GM19452 (cell line): ENCODE data around the gene ADCY9.
"Not testable (repeated sequence)": the region's sequence is repeated elsewhere in the genome, so short reads cannot be mapped to it uniquely, and the experiment has no call there.

ENCODE experiments used
- ATAC-seq: cut with Tn5 transposase; IDR thresholded peaks from one replicate; pipeline ENCODE4 v1.9.1; 2021; ENCODE audit not compliant: unreplicated experiment

The ADCY9 gene

GRCh38 chr16:3954411-3954921, 161.8 kb downstream of the ADCY9 start:
- ATAC-seq, result no peak

DNA sequence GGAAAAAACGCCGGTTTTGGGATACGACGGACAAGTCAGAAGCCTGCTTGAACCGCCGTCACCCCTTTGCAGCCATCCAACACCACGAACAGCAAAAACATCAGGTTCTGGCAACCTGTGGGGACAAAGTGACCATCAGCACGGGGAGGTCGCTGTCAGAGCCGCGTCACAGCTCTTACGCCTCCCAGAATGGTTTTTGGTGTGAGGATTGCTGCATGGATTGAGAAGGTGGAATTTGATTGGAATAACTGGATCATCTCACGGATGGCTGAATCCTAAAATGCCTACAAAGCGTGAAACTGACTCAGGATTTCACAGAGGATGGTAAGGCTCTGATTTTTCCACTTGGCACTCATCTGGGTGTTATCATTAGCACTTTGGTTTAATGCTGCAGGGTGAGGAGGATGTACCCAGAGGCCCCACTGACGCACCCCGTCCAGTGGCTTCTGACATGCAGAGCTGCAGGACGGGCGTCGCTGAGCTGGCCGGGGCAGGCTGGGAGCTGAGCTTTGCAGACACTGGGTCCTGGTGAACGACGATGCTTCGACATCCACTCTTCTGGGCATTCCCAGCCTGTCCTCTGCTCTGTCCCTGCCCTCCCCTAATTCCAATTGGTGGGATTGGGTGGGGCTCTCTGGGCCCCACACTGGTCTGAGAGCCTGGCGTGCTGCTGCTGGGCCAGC, 162.4 kb downstream of the ADCY9 start:
- no peak for ATAC-seq

DNA sequence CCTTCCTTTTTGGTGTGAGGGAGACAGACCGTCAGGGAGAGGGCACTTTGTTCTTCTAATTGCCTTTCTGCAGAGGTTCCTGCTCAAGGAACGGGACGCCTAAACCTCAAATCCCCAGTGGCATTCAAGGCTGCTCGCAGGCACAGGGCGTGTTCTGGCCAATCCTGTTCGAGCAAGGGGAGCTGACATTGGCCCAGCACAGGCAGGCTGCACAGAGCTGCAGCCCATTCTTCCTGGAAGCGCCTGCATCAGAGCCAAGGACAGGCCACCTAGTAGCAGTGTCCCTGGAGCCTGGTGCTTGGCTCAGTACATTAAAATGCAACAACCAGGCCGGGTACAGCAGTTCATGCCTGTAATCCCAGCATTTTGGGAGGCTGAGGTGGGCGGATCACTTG, 163.5 kb downstream of the ADCY9 start:
- no peak for ATAC-seq

DNA sequence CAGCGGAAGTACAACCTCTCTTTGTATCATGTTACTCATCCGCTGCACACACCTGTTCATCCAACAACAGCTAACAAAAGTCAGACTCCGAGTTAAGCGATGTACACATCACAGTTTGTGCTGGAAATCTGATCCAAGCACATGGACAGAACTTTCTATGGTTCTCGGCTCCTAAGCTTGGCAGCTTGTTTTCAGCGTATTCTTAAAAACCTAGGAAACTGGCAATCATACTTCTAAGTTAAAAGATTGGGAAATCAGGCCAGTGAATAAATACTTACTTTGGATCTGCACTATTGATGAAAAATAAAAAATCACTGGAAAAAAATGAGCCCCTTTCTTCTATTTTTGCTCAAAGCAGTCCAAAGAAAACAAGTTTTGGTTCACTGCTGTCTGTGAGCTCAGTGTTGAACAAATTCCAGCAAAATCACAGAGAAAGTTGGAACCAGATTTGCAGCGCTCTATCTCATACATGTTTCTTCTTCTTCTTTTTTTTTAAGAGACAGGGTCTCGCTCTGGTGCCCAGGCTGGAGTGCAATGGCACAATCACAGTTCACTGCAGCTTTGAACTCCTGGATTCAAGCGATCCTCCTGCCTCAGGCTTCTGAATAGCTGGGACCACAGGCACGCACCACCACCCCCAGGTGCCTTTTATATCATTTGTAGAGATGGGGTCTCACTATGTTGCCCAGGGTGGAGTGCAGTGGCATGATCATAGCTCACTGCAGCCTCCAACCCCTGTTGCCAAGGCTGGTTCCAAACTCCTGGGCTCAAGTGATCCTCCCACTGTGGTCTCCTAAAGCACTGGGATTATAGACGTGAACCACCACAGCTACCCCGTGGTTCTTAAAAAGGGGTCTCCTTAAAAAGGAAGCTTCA, 164.1 kb downstream of the ADCY9 start:
- no peak for ATAC-seq

DNA sequence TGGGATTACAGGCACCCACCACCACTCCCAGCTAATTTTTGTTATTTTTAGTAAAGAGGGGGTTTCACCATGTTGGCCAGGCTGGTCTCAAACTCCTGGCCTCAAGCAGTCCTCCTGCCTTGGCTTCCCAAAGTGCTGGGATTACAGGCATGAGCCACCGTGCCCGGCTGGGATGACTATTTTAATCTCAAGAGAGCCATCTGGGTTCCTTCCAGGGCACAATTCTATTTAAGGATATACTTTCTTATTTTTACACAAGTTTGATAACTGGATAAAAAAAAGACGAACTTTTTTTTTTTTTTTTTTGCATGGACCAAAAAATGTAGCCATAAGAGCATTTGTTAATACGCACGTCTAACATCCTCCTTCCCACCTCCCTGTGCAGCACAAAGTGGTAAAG, 164.9 kb downstream of the ADCY9 start:
- ATAC-seq, result not testable (repeated sequence)

GRCh38 chr16:3950343-3951193, 165.7 kb downstream of the ADCY9 start:
- no peak for ATAC-seq

DNA sequence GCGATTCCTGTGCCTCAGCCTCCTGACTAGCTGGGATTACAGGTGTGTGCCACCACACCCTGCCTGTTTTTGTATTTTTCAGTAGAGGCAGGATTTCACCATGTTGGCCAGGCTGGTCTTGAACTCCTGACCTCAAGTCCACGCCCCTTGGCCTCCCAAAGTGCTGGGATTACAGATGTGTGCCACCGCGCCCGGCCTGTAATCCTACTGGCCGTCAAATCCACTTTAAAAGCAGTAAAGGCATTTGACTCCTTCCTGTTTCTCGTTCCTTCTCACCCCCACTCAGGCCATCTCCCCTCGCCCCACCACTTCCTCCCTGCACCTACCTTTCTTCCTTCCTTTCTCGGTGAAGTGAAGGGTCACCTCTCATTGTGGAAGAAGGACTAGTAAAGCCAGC, 166.3 kb downstream of the ADCY9 start:
- no peak for ATAC-seq

DNA sequence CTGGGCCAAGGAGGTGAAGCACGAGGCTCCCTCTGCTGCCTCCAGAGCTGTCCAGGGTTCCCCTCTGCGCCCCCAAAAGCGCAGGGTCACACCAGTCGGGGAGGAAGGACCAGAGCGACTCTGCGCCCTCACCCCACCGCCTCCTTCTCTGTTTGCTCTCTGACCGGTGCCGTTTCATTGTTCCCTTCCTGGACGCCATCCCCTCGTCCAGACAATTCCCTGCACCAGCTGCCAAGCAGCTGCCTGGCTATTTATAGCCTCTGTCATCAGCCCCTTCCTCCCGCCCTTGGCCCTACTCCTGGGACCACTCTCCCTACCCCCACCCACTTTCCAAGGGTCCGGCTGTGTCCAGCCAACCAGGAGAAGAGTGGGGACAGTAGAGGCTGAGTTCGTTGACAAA, 167.0 kb downstream of the ADCY9 start:
- ATAC-seq, result no peak

- no peak for ATAC-seq
Measured at GRCh38 chr16:3948378-3948995, 167.8 kb downstream of the ADCY9 start.

- ATAC-seq, result no peak
Measured at GRCh38 chr16:3946604-3947180, 169.6 kb downstream of the ADCY9 start.

DNA sequence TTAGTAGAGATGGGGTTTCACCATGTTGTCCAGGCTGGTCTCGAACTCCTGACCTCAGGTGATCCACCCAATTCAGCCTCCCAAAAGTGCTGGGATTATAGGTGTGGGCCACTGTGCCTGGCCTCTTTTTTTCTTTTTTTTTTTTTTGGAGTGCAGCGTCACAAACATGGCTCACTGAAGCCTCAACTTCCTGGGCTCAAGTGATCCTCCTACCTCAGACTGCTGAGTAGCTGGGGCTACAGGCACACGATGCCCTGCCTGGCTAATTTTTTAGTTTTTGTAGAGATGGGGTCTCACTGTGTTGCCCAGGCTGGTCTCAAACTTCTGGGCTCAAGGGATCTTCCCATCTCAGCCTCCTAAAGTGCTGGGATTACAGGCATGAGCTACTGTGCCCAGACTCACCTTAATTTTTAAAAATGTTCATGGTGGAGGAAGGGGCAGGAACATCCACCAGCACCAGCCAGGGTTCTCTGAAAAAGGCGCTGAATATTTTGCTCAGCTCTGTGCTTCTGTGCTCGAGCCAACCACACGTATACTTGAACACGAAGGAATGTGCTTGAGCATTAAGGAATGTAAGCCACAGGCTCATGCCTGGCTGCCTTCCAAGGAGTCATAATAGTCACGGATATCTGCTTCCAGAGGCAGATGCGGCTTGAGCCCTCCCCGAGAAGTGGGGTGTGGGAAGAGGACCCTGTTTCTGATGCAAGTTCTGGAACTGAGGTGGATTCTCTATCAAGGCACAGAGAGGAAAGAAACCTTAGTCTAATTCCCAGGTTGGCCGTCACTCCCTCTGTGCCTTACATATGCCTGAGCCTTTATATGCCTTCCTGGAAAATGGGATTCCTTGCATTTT, 170.3 kb downstream of the ADCY9 start:
- no peak for ATAC-seq

DNA sequence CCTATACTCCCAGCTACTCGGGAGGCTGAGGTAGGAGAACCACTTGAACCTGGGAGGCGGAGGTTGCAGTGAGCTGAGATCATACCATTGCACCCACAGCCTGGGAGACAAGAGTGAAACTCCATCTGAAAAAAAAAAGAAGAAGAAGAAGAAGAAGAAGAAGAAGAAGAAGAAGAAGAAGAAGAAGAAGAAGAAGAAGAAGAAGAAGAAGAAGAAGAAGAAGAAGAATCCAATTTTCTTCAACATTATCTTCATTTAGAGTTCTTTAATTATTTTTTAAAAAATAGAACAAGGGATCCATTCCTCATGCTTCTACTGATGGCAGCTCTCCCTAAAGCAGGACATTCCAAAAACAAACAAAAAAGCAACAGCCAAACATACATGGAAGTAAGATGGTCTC, 171.8 kb downstream of the ADCY9 start:
- ATAC-seq, result not testable (repeated sequence)

- not testable (repeated sequence) for ATAC-seq
Measured at GRCh38 chr16:3942146-3942545, 174.1 kb downstream of the ADCY9 start.

DNA sequence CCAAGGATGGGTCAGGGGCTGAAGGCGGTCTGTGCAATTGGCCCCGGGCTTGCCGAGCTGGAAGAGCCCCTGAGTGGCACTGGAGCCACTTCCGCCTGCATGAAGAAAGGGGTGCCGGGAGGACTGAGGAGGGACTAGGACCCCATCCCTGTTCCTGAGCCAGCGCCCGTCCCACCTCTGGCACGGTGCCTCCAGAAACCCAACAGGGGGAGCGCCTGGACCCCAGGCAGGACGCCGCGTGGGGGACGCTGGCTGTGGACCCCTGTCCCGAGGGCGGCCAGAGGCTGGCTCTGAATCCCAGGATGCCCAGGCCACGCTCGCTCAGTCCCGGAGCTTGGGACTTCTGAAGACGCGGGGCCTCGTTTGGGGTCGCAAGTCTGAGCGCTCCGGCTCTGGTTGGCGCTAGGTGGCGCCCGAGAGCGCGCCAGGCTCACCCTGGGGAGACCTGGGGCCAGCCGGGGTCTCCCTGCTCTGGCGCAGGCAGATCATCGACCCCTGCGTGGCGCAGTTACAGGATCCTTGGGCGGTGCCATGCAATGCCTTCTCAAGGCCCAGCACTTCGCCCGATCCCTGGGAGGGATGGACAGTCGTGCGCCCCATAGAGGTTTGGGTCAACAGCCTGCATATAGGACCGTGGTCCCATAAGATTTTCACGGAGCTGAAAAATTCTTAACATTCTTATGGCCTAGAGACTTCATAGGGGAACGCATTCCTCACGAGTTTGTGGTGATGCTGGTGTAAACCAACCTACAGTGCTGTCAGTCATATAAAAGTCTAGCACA, 177.2 kb downstream of the ADCY9 start:
- ATAC-seq, result no peak

GRCh38 chr16:3938471-3938842, 177.8 kb downstream of the ADCY9 start:
- no peak for ATAC-seq

DNA sequence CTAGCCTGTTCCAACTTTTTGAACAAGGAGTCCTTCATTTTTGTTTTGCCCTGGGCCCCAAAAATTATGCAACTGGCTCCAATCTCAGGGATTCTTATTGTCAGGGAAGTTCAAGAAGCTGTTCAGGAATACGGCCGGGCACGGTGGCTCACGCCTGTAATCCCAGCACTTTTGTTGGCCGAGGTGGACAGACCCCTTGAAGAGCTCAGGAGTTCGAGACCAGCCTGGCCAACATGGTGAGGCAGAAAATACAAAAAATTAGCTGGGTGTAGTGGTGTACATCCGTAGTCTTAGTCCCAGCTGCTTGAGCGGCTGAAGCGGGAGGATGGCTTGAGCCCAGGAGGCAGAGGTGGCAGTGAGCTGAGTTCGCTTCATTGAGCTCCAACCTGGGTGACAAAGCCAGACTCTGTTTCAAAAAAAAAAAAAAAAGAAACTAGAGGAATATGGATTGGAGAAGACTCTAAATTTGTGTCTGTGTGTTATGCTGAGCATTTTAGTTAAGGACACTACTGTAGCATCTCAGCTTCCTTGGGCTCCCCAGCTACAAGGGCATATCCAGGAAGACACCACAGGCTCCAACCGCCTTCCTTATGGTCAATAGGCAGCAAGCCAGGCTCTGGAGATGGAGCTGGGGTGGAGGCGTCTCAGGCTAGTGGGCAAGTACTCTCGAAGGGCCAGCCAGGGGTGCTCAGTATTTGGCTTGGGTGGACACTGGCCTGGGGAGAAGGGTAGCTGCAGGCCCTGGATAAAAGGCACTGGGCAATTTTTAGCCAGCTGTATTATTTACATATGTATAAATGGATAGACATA, 179.0 kb downstream of the ADCY9 start:
- ATAC-seq, result no peak

DNA sequence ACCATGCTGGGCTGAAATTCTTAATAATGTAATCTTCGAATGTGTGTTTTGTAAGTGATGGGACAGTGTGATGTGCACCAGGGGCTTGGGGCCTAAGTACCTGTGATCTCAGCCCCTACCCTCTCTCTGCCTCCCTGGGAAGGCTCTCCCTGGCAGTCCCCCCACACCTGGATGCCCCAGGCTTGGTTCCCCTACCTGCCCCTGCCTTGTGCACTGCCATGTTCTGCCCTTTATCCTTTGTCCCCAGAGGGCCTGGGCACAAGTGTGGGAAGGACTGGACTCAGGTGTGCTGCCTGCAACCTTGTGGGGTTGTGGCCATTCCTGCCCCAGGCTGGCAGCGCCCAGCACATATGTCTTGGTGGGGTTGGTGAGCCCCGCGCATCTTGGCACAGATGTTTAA, 180.3 kb downstream of the ADCY9 start:
- ATAC-seq, result no peak
